AML-193 (cell line): ENCODE measurements around the gene RELT.
A peak's percentile ranks its signal among the peaks of the same experiment; 100 is the strongest.
"Not testable (repeated sequence)": the region's sequence is repeated elsewhere in the genome, so short reads cannot be mapped to it uniquely, and the experiment has no call there.

Source experiments
- DNase-seq, 2 experiments: peaks; one replicate each; lab custom pipeline; 2025; lab: John Stamatoyannopoulos, UW

Gene RELT

GRCh38 chr11:73436859-73437258, 60.7 kb downstream of the RELT start:
- not testable (repeated sequence) for DNase-seq

GRCh38 chr11:73439002-73439843, 63.0 kb downstream of the RELT start:
- no peak for DNase-seq

- DNase-seq, result peak in 1 of 2 experiments; percentile 22
Observed at GRCh38 chr11:73445980-73446379, 69.8 kb downstream of the RELT start.

- DNase-seq, result no peak
Observed at GRCh38 chr11:73446766-73447165, 70.6 kb downstream of the RELT start.
